ENCODE measurements around the gene SLC4A1AP. TPM values are rescaled to one million over a fixed set of nuclear protein-coding genes. Genes with fewer than 3 reads are reported as not detected.

SLC4A1AP gene
- total and polyA plus RNA-seq, 12 donors = 13.0 to 41.1 (median 22.3) TPM

GRCh38 chr2:27690052-27690451 is 26.4 kb downstream of the SLC4A1AP start:
- Histone ChIP-seq H3K27me3 (no peaks in the 10 kb centered on the region), H3K36me3 (replicated peaks in 1 of 2) (peaks cover 0 to 62% of the 10 kb centered on the region in 2 donors), H3K4me3 (no peak overlapping the region), H3K4me1 (replicated peaks in 1 of 2) (no peaks in the 10 kb centered on the region), H3K27ac (no peak overlapping the region), H3K9me3 (replicated peaks in 1 of 3) (no peaks in the 10 kb centered on the region)
- TF ChIP-seq CTCF (IDR thresholded peaks at IDR 0.05) (no peak), POLR2A (IDR thresholded peaks at IDR 0.05) (no peak)
- no peak for DNase-seq
- intact Hi-C loops (cut with DNase I) = no loop called here

GRCh38 chr2:27697660-27698059 is 34.0 kb downstream of the SLC4A1AP start:
- DNase-seq = no peak
- Histone ChIP-seq H3K36me3 (replicated peaks in 1 of 2) (peaks cover 0 to 31% of the 10 kb centered on the region in 2 donors), H3K27ac (no peak overlapping the region), H3K4me3 (no peak overlapping the region), H3K9me3 (replicated peaks in 1 of 3) (no peaks in the 10 kb centered on the region), H3K27me3 (no peaks in the 10 kb centered on the region), H3K4me1 (replicated peaks in 1 of 2) (no peaks in the 10 kb centered on the region)
- TF ChIP-seq POLR2A (IDR thresholded peaks at IDR 0.05) (no peak), CTCF (IDR thresholded peaks at IDR 0.05) (no peak)
- WGBS, 4 donors = 70 to 86% (median 84%) methylated on average over 1 of the region's 1 CpG
- intact Hi-C loops (cut with DNase I) = no loop called here

GRCh38 chr2:27701676-27702075 is 38.0 kb downstream of the SLC4A1AP start:
- Histone ChIP-seq H3K9me3 (replicated peaks in 1 of 3) (no peaks in the 10 kb centered on the region), H3K4me3 (no peak overlapping the region), H3K27ac (no peak overlapping the region), H3K36me3 (replicated peaks in 1 of 2) (no peaks in the 10 kb centered on the region), H3K27me3 (no peaks in the 10 kb centered on the region), H3K4me1 (replicated peaks in 1 of 2) (peaks cover 14 to 22% of the 10 kb centered on the region in 2 donors)
- DNase-seq = peak in 5 of 7 donors; percentile 55 to 72 (median 58)
- intact Hi-C loops (cut with DNase I) = loop anchor here (5.0 to 10.0 kb wide), 3 partner anchors 693 to 751 kb away; partner anchors contain the start of gene FOSL2 (in 1 of the 2)
- no peak for TF ChIP-seq POLR2A (IDR thresholded peaks at IDR 0.05)
- TF ChIP-seq CTCF (IDR thresholded peaks at IDR 0.05) = no peak
- 47 to 59% (median 51%) methylated on average over 5 of the region's 5 CpGs for WGBS, 4 donors

- Histone ChIP-seq H3K36me3 (replicated peaks in 1 of 2) (no peaks in the 10 kb centered on the region), H3K4me3 (no peak overlapping the region), H3K27ac (no peak overlapping the region), H3K27me3 (no peaks in the 10 kb centered on the region), H3K4me1 (replicated peaks in 1 of 2) (peaks cover 19 to 29% of the 10 kb centered on the region in 2 donors), H3K9me3 (replicated peaks in 1 of 3) (no peaks in the 10 kb centered on the region)
- intact Hi-C loops (cut with DNase I) = loop anchor here (5.0 to 10.0 kb wide), 3 partner anchors 692 to 750 kb away; partner anchors contain the start of gene FOSL2 (in 1 of the 2)
- no peak for TF ChIP-seq CTCF (IDR thresholded peaks at IDR 0.05)
- DNase-seq = no peak
- WGBS, 4 donors = 84 to 94% (median 90%) methylated on average over 1 of the region's 1 CpG
These were observed 38.6 kb downstream of the SLC4A1AP start for GRCh38 chr2:27702302-27702701.

Data from adrenal gland (tissue), 12 donors.